OCI-LY1 (cell line): ENCODE results near the gene PPP4C.

Experiments
- H2AFZ ChIP-seq: fragments of 200-600 bp; sonication (generic), shearing (Covaris generic); 2 replicates; pipeline ENCODE4 v1.6.0; 2014; ENCODE audit warnings: antibody characterized with exemption, mild to moderate bottlenecking, low read length
- H3F3A ChIP-seq: fragments of 200-600 bp; sonication (generic), shearing (Covaris generic); 2 replicates; pipeline ENCODE4 v1.6.0; 2014; ENCODE audit warnings: mild to moderate bottlenecking, antibody characterized with exemption, low read length, moderate library complexity; ENCODE audit not compliant: insufficient read depth
- H3K27ac ChIP-seq: fragments of 200-600 bp; sonication (generic); 2 replicates; pipeline ENCODE4 v1.5.1; 2014; ENCODE audit warnings: low read length, mixed run types, mild to moderate bottlenecking, low read depth; ENCODE audit not compliant: poor library complexity, severe bottlenecking
- H3K27me3 ChIP-seq: fragments of 200-600 bp; sonication (generic); 2 replicates; pipeline ENCODE4 v1.6.0; 2014; ENCODE audit warnings: antibody characterized with exemption, mild to moderate bottlenecking, low read length, moderate library complexity; ENCODE audit not compliant: insufficient read depth
- H3K36me3 ChIP-seq: fragments of 200-600 bp; sonication (generic); 2 replicates; pipeline ENCODE4 v1.6.1; 2014; ENCODE audit warnings: mild to moderate bottlenecking, antibody characterized with exemption, low read length, moderate library complexity, mixed read lengths; ENCODE audit not compliant: insufficient read depth
- H3K4me1 ChIP-seq: fragments of 200-600 bp; sonication (generic); 2 replicates; pipeline ENCODE4 v1.5.1; 2014; ENCODE audit warnings: mild to moderate bottlenecking, low read length, moderate library complexity; ENCODE audit not compliant: insufficient read depth, severe bottlenecking
- H3K4me2 ChIP-seq: fragments of 200-600 bp; sonication (generic), shearing (Covaris generic); 2 replicates; pipeline ENCODE4 v1.6.1; 2014; ENCODE audit warnings: low read length
- H3K4me3 ChIP-seq: fragments of 200-600 bp; sonication (generic); 2 replicates; pipeline ENCODE4 v1.5.1; 2014; ENCODE audit warnings: low read length, low read depth, mild to moderate bottlenecking, mixed read lengths; ENCODE audit not compliant: poor library complexity, severe bottlenecking
- H3K79me2 ChIP-seq: fragments of 200-600 bp; shearing (Covaris generic); 2 replicates; pipeline ENCODE4 v1.6.1; 2016; ENCODE audit warnings: mixed run types, low read length, mixed read lengths; ENCODE audit not compliant: insufficient read depth
- H3K9ac ChIP-seq: fragments of 200-600 bp; sonication (generic), shearing (Covaris generic); 2 replicates; pipeline ENCODE4 v1.6.1; 2014; ENCODE audit warnings: mild to moderate bottlenecking, low read length, mixed read lengths
- H3K9me2 ChIP-seq: fragments of 200-600 bp; sonication (generic), shearing (Covaris generic); 2 replicates; pipeline ENCODE4 v1.6.1; 2014; ENCODE audit warnings: low read depth, mild to moderate bottlenecking, low read length, mixed read lengths
- H3K9me3 ChIP-seq: fragments of 200-600 bp; shearing (Covaris generic); 2 replicates; pipeline ENCODE4 v1.6.1; 2014; ENCODE audit warnings: low read length, mixed read lengths
- H4K20me1 ChIP-seq: fragments of 200-600 bp; sonication (generic), shearing (Covaris generic); 2 replicates; pipeline ENCODE4 v1.6.0; 2016; ENCODE audit warnings: mild to moderate bottlenecking, low read length; ENCODE audit not compliant: insufficient read depth
- CTCF ChIP-seq: fragments of 200-600 bp; sonication (generic), shearing (Covaris generic); IDR thresholded peaks from 2 replicates; pipeline ENCODE4 v1.5.1; 2017; ENCODE audit warnings: mild to moderate bottlenecking, antibody characterized with exemption, low read length, moderate library complexity, mixed read lengths
- EZH2 ChIP-seq: fragments of 200-600 bp; sonication (generic), shearing (Covaris generic); IDR thresholded peaks from 2 replicates; pipeline ENCODE4 v1.8.0; 2017; ENCODE audit warnings: borderline replicate concordance, mixed run types, mild to moderate bottlenecking, antibody characterized with exemption, low read length, moderate library complexity, mixed read lengths

PPP4C gene

GRCh38 chr16:30046588-30046987, 29.2 kb upstream of the PPP4C start:
- H3K36me3 ChIP-seq = no peaks in the 10 kb centered on the region
- H3K4me2 ChIP-seq = no peak overlapping the region
- no peaks in the 10 kb centered on the region for H3K9me3 ChIP-seq
- H4K20me1 ChIP-seq = no peaks in the 10 kb centered on the region
- no peaks in the 10 kb centered on the region; the same call in 1 of the 2 replicates for H3K27me3 ChIP-seq
- H3K4me1 ChIP-seq = no peaks in the 10 kb centered on the region
- H3F3A ChIP-seq = no peaks in the 10 kb centered on the region
- no peak for TF ChIP-seq EZH2
- no peak for TF ChIP-seq CTCF
- no peak overlapping the region for H3K9ac ChIP-seq
- no peak overlapping the region for H2AFZ ChIP-seq
- no peaks in the 10 kb centered on the region for H3K79me2 ChIP-seq
- H3K9me2 ChIP-seq = no peaks in the 10 kb centered on the region
- H3K27ac ChIP-seq = no peak overlapping the region
- no peak overlapping the region for H3K4me3 ChIP-seq

- H3K27ac ChIP-seq = no peak overlapping the region
- H3K9ac ChIP-seq = no peak overlapping the region
- H3K4me1 ChIP-seq = peaks cover 24% of the 10 kb centered on the region
- no peaks in the 10 kb centered on the region for H3K79me2 ChIP-seq
- no peaks in the 10 kb centered on the region; the same call in 1 of the 2 replicates for H3K27me3 ChIP-seq
- no peaks in the 10 kb centered on the region for H4K20me1 ChIP-seq
- no peaks in the 10 kb centered on the region for H3K9me2 ChIP-seq
- TF ChIP-seq EZH2 = no peak
- TF ChIP-seq CTCF = no peak
- no peak overlapping the region for H3K4me2 ChIP-seq
- H3F3A ChIP-seq = no peaks in the 10 kb centered on the region
- no peaks in the 10 kb centered on the region for H3K9me3 ChIP-seq
- H2AFZ ChIP-seq = no peak overlapping the region
- no peaks in the 10 kb centered on the region for H3K36me3 ChIP-seq
- no peak overlapping the region for H3K4me3 ChIP-seq
These were observed 25.9 kb upstream of the PPP4C start for GRCh38 chr16:30049871-30050270.

GRCh38 chr16:30051518-30051917, 24.3 kb upstream of the PPP4C start:
- Histone ChIP-seq H3K27ac (no peak overlapping the region), H3K4me2 (no peak overlapping the region), H3K9ac (no peak overlapping the region; the same call in 1 of the 2 replicates), H3F3A (no peaks in the 10 kb centered on the region), H3K9me2 (no peaks in the 10 kb centered on the region), H3K4me3 (no peak overlapping the region), H3K36me3 (no peaks in the 10 kb centered on the region), H3K79me2 (no peaks in the 10 kb centered on the region), H3K4me1 (peaks cover 25% of the 10 kb centered on the region), H3K9me3 (no peaks in the 10 kb centered on the region), H3K27me3 (no peaks in the 10 kb centered on the region; the same call in 1 of the 2 replicates), H2AFZ (no peak overlapping the region), H4K20me1 (no peaks in the 10 kb centered on the region)
- TF ChIP-seq CTCF = no peak
- TF ChIP-seq EZH2 = no peak
